H4 (cell line): Measurements from ENCODE around the gene TMEM259. TPM values are rescaled to one million over a fixed set of nuclear protein-coding genes. Genes with fewer than 3 reads are reported as not detected.
"Not testable (repeated sequence)": the region's sequence is repeated elsewhere in the genome, so short reads cannot be mapped to it uniquely, and the experiment has no call there.

Source experiments
- DNase-seq: peaks from one replicate; pipeline ENCODE4 v3.0.0-alpha.2; 2015; ENCODE audit warnings: low spot score
- total RNA-seq: library from RNA; depleted of rRNA; stranded (reverse); fragments of >200 nt; shearing (Covaris generic); gene quantifications from 2 replicates; pipeline ENCODE4 v1.2.3, GENCODE V29; 2014

The TMEM259 gene
- total RNA-seq, 1 experiment from 2014 or later: 57.0 TPM

DNA sequence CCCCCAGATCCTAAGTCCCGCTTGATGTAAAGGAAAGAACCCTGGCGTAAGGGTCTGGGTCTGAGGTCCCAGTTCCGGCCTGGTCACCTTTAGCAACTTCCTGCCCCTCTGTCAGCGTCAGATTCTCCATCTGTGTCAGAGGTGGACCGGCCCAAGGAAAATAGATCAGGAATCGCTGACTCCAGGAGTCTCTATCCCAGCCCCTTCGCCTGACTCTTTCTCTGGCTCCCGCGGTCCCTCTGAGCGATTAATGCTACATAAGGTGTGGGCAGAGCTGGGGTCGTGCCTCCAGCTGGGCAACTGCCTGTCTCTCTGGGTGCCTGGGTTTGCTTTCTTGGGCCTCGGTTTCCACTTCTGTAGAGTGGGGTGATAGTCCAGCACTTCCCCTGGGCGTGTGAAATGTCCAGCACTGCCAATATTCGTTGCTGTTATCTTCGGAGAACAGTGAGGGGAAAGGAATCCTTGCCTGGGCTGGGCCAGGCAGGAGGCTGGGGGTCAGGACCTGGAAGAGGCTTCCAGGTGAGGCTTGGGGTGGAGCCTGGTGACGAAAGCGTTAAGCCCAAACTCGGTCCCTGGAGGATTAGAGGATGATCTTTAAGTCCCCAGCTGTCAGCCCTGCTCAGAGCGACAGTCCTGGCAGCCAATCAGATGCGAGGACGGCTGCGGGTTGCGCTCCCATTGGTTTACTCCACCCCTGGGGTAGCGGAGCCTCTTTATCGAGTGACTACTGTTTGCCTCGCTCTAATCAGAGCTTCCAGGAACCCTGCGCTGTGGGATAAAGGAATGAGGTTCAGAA is 19.8 kb upstream of the TMEM259 start:
- DNase-seq: peak; percentile 74

GRCh38 chr19:1039646-1040475 is 18.9 kb upstream of the TMEM259 start, which contains the start of gene ABCA7:
Gene ABCA7 (plus strand): TSS chr19:1040107. CDS start chr19:1041362, 1,255 bp downstream.
- DNase-seq: peak; percentile 97

- no peak for DNase-seq
These were observed 18.2 kb upstream of the TMEM259 start for GRCh38 chr19:1038978-1039645.

DNA sequence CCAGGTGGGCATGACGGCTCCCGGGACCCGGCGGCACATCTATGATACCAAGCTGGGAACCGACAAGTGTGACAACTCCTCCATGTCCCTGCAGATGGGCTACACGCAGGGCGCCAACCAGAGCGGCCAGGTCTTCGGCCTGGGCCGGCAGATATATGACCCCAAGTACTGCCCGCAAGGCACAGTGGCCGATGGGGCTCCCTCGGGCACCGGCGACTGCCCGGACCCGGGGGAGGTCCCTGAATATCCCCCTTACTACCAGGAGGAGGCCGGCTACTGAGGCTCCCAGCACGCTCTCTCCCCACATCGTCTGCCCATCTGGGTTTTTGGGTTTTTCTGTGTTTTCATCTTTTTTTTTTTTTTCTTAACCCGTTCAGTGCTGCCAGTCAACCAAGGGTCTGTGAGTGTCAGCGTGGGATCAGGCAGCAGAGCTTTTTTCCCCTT is 16.7 kb upstream of the TMEM259 start:
- no peak for DNase-seq

DNA sequence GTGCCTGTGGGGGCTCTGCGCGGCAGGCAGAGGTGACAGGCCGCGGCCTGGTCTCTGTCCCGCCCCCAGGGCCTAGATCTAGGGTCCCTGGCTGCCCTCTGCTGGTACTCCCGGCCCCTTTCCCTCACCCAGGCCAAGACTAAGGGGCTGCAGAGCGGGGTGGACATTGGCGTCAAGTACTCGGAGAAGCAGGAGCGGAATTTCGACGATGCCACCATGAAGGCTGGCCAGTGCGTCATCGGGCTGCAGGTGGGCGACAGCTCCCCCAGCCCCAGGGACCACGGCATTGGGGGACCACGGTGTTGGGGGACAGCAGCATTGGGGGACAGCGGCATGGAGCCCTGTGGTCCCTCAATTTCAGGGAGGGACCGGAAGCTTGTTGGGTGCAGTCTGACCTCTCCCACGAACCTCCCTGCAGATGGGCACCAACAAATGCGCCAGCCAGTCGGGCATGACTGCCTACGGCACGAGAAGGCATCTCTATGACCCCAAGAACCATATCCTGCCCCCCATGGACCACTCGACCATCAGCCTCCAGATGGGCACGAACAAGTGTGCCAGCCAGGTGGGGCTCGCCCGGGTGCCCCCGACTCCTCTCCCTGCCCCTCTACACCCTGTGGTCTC is 15.2 kb upstream of the TMEM259 start:
- DNase-seq: no peak

DNA sequence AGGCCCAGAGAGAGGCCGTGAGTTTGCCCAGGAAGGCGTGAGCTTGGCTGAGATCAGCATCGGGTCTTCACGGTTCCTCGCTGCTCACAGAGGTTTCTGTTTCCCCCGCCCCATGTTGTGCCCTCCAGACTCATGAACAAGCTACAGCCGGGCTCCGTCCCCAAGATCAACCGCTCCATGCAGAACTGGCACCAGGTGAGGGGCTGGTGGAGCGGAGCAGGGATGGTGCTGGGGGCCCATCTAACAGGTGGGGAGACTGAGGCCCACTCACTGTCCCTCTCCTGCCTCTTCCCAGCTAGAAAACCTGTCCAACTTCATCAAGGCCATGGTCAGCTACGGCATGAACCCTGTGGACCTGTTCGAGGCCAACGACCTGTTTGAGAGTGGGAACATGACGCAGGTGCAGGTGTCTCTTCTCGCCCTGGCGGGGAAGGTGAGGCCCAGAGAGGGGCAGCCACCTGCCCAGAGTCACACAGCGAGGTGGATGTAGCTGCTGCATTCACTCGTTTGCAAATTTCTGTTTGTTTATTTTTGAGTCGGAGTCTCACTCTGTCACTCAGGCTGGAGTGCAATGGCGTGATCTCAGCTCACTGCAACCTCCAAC is 11.4 kb upstream of the TMEM259 start:
- DNase-seq: no peak

- DNase-seq: peak; percentile 91
These were observed 7.4 kb upstream of the TMEM259 start for GRCh38 chr19:1028062-1028926.

- no peak for DNase-seq
These were observed 6.7 kb upstream of the TMEM259 start for GRCh38 chr19:1027650-1028061.

DNA sequence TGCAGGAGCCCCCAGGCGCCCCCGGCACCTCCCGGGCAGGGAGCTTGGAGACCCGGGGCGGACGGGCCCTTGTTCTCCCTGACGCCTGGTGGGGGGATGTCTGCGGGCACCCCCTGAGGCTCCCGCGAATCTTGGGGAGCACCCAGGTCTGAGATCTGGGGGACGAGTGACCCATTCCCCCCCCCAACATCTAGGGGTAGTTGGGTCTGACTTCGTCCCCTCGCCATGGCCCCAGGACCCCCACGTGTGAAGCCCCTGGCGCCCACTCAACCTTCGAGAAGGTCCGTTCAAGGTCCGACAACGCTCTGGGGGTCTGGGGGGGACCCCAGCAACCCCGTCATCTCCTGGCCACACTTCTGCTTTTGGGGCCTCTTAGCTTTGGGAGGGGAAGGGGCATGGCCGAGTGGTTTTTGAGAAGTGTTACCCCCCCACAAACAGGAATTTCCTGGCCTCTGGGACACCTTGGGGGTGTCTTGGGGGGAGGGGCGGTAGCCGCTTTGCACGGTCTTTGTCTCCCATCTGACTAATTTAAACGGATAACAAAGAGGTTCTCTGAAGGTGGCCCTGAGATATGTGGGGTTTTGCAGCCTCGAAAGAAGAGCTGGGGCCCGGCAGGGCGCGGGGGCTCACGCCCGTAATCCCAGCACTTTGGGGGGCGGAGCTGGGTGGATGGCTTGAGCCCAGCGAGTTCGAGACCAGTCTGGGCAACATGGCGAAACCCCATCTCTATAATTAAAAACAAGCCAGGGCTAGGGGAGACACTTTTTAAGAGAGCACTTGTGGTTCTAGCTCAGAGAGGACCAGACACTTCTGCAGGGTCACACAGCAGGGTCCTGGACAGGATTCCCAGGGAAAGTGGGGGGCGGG is 6.1 kb upstream of the TMEM259 start:
- DNase-seq: no peak

DNA sequence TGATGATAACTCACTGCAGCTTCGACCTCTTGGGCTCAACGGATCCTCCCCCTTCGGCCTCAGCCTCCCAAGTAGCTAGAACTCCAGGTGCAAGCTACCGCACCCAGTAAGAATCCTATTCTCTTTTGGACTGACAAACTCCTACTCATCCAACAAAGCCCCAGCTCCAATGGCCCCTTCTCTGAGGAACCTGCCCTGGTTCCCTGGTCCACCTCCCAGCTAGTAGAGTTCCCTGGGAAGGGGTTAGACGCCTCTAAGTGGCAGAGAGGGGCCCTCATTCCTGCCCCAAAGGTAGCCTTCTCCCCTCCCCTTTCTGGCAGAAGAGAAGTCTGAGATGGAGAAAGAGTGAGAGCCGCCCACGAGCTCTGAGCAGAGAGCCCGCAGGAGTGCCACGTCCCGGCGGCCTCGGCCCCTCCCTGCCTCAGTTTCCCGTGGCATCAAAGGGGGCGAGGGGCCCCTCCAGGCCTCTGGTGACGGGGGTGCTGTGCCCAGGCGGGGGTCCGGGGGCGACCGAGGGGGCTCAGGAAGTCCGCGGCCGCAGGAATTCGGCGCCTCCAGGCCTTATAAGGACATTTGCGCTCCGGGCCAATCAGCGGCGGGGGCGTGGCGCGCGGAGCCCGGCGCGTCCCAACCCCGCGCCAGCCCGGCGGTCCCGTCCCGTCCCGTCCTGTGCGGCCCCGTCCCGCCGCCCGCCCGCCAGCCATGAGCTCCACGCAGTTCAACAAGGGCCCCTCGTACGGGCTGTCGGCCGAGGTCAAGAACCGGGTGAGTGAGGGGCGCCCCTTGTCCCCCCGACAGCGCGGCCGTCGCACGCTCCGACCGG is 5.2 kb upstream of the TMEM259 start, which contains the start of gene CNN2:
Gene CNN2, plus strand, starts transcription at position 649 of the 823 bp plus-strand sequence. Its CDS starts 54 bp downstream, at position 703.
- peak; percentile 70 for DNase-seq

DNA sequence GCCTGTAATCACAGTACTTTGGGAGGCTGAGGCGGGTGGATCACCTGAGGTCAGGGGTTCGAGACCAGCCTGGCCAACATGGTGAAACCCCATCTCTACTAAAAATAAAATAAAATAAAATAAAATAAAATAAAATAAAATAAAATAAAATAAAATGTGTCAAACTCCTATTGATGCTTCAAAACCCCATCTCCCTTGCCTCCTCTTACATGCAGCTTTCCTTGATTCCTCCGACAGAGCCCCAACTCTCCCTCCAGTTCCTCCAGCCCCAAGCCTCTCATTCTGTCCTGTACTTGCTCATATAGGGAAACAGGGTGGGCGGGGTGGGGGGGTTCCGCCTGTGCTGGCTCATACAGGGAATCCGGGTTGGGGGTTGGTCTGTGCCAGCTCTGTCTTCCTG is 4.2 kb upstream of the TMEM259 start:
- DNase-seq: not testable (repeated sequence)

GRCh38 chr19:1023883-1024188 is 2.9 kb upstream of the TMEM259 start:
- DNase-seq: not testable (repeated sequence)

- DNase-seq: no peak
These were observed 699 bp downstream of the TMEM259 start for GRCh38 chr19:1019980-1020867.

GRCh38 chr19:1019616-1019961 is 1.3 kb downstream of the TMEM259 start:
- no peak for DNase-seq

GRCh38 chr19:1018932-1019615 is 1.8 kb downstream of the TMEM259 start:
- DNase-seq: no peak

GRCh38 chr19:1018393-1018792 is 2.5 kb downstream of the TMEM259 start:
- no peak for DNase-seq

GRCh38 chr19:1017906-1018305 is 3.0 kb downstream of the TMEM259 start:
- no peak for DNase-seq
